HepG2 (cell line): ENCODE results near the gene ICE1. TPM values are rescaled to one million over a fixed set of nuclear protein-coding genes. Genes with fewer than 3 reads are reported as not detected.

Source experiments
- ATAC-seq: fragments of 200-7000 bp; cut with Tn5 transposase; 3 replicates; pipeline ENCODE4 v1.9.1; 2020; ENCODE audit warnings: mild to moderate bottlenecking, moderate library complexity
- BruUV-seq: library from RNA; stranded (reverse); fragments of 400-500 nt; replicated peaks from 2 replicates; lab custom pipeline; 2021; lab: Mats Ljungman, UMichigan
- CTCF ChIA-PET: fragments of 300-600 bp; formaldehyde crosslinking; extraction: SDS; loops from one replicate; lab custom pipeline; 2021; ENCODE audit warnings: low total read pairs, inconsistent platforms, low intra/inter-chr PET ratio; lab: Yijun Ruan, JAX
- POLR2A ChIA-PET: fragments of 350-600 bp; sonication (Branson Sonifier 250); formaldehyde crosslinking; loops from one replicate; lab custom pipeline; 2020; ENCODE audit warnings: antibody characterized with exemption, inconsistent platforms; lab: Yijun Ruan, JAX
- DNase-seq: peaks from one replicate; pipeline ENCODE4 v3.0.0-alpha.2; 2015; ENCODE audit warnings: low spot score
- FAIRE-seq: peaks from 3 replicates; lab custom pipeline; 2011; peaks lifted over from hg19 to GRCh38; lab: Jason Lieb, UNC
- H2AFZ ChIP-seq: one replicate; pipeline ENCODE4 v1.6.1; 2011; ENCODE audit warnings: low read length, inconsistent platforms
- H3K27ac ChIP-seq: fragments of 300-600 bp; 3 replicates; pipeline ENCODE4 v1.8.0; 2011; ENCODE audit warnings: mixed run types, mild to moderate bottlenecking, mixed read lengths, low read length, inconsistent platforms; ENCODE audit not compliant: insufficient read depth; ENCODE audit errors: extremely low read length
- H3K27me3 ChIP-seq, 2 experiments: fragments of 200-600 bp in 1 of 2; 2 replicates in 1 of 2; 3 replicates in 1 of 2; pipeline versions ENCODE4 v1.6.0 to v1.8.0; 2011; ENCODE audit warnings: low read length in 2 of 2, mild to moderate bottlenecking in 2 of 2, moderate library complexity in 2 of 2, inconsistent platforms in 1 of 2; ENCODE audit not compliant: insufficient read depth in 2 of 2, control insufficient read depth in 1 of 2
- H3K36me3 ChIP-seq, 2 experiments: fragments of 200-600 bp in 1 of 2; replicated peaks in 1 of 2; 2 replicates in 1 of 2; 3 replicates in 1 of 2; pipeline versions ENCODE4 v1.5.1 to v1.8.0; 2011; ENCODE audit warnings: low read length in 2 of 2, inconsistent platforms in 1 of 2; ENCODE audit not compliant: insufficient read depth in 2 of 2, control insufficient read depth in 1 of 2
- H3K4me1 ChIP-seq: 2 replicates; pipeline ENCODE4 v1.5.1; 2012; ENCODE audit warnings: low read length, inconsistent platforms; ENCODE audit not compliant: insufficient read depth
- H3K4me2 ChIP-seq: 2 replicates; pipeline ENCODE4 v1.6.0; 2011; ENCODE audit warnings: low read depth, low read length, inconsistent platforms
- H3K4me3 ChIP-seq, 3 experiments: fragments of 200-600 bp in 1 of 3; sonication (generic), shearing (Covaris generic) in 1 of 3; replicated peaks in 1 of 3; 2 replicates each; pipeline ENCODE4 v1.5.1; 2011 to 2016; ENCODE audit warnings: low read length in 3 of 3, inconsistent platforms in 2 of 3, low read depth in 2 of 3, mild to moderate bottlenecking in 2 of 3, control low read depth in 1 of 3, mixed read lengths in 1 of 3; ENCODE audit not compliant: insufficient read depth in 1 of 3
- H3K79me2 ChIP-seq: one replicate; pipeline ENCODE4 v1.6.1; 2011; ENCODE audit warnings: low read length, inconsistent platforms; ENCODE audit not compliant: insufficient read depth
- H3K9ac ChIP-seq: 2 replicates; pipeline ENCODE4 v1.6.0; 2011; ENCODE audit warnings: mild to moderate bottlenecking, low read depth, low read length, inconsistent platforms; ENCODE audit not compliant: insufficient read depth
- H3K9me3 ChIP-seq: 2 replicates; pipeline ENCODE4 v1.5.1; 2012; ENCODE audit warnings: mild to moderate bottlenecking, low read length
- H4K20me1 ChIP-seq: 2 replicates; pipeline ENCODE4 v1.6.0; 2011; ENCODE audit warnings: inconsistent platforms, mild to moderate bottlenecking, low read length, moderate library complexity; ENCODE audit not compliant: insufficient read depth
- ELF3 ChIP-seq: IDR thresholded peaks from 2 replicates; pipeline ENCODE4 v1.6.1; 2016; ENCODE audit warnings: missing genetic modification reagents, missing compliant biosample characterization
- GLI4 ChIP-seq: sonication (generic); formaldehyde crosslinking; IDR thresholded peaks from 2 replicates; pipeline ENCODE4 v1.5.1; 2020; ENCODE audit warnings: missing genetic modification reagents, mild to moderate bottlenecking, moderate library complexity, borderline replicate concordance
- GPN1 ChIP-seq: sonication (generic); formaldehyde crosslinking; IDR thresholded peaks from 2 replicates; pipeline ENCODE4 v1.5.1; 2020; ENCODE audit warnings: missing genetic modification reagents, borderline replicate concordance
- KDM3A ChIP-seq: IDR thresholded peaks from 2 replicates; pipeline ENCODE4 v1.6.1; 2018; ENCODE audit warnings: low read depth, missing compliant biosample characterization
- ZBTB34 ChIP-seq: sonication (generic); formaldehyde crosslinking; IDR thresholded peaks from 2 replicates; pipeline ENCODE4 v1.8.0; 2022; ENCODE audit warnings: mild to moderate bottlenecking, missing genetic modification reagents
- ZMYM2 ChIP-seq: sonication (generic); formaldehyde crosslinking; IDR thresholded peaks from 2 replicates; pipeline ENCODE4 v1.8.0; 2022; ENCODE audit warnings: mild to moderate bottlenecking, missing genetic modification reagents
- ZNF451 ChIP-seq: sonication (generic); formaldehyde crosslinking; IDR thresholded peaks from 2 replicates; pipeline ENCODE4 v1.5.0; 2020; ENCODE audit warnings: mild to moderate bottlenecking, missing genetic modification reagents
- ZNF589 ChIP-seq: sonication (generic); formaldehyde crosslinking; conservative IDR thresholded peaks from 2 replicates; pipeline ENCODE4 v1.8.0; 2022; ENCODE audit warnings: mild to moderate bottlenecking, moderate library complexity, missing genetic modification reagents
- ZSCAN5A ChIP-seq: sonication (generic); formaldehyde crosslinking; IDR thresholded peaks from 2 replicates; pipeline ENCODE4 v1.8.0; 2022; ENCODE audit warnings: mild to moderate bottlenecking, missing genetic modification reagents, borderline replicate concordance
- WGBS: methylation state at CpG from one replicate; pipeline ENCODE4 v1.1.6; 2017; ENCODE audit warnings: low lambda C conversion rate; 5-methylcytosine and 5-hydroxymethylcytosine counted together
- in situ Hi-C: cut with HindIII; loops from 2 replicates; pipeline ENCODE4 v1.10.0; 2017; ENCODE audit warnings: low pct_unique_long_range_greater_than_20kb; ENCODE audit not compliant: extremely low pct_ligation_motif_present
- intact Hi-C: fragments of 100-400 bp; cut with micrococcal nuclease; formaldehyde crosslinking; loops from one replicate; pipeline ENCODE4 v1.10.0; 2022; ENCODE audit not compliant: unreplicated experiment
- polyA plus RNA-seq, 8 experiments: library from polyadenylated mRNA; depleted of rRNA in 3 of 8; stranded (reverse) in 7 of 8; unstranded in 1 of 8; fragments of >200 nt; fragmentation: Illumina TruSeq in 4 of 8; extraction: Trizol in 4 of 8; gene quantifications; 2 replicates each; pipeline versions ENCODE4 v1.2.1 to v1.2.3, GENCODE V29; 2011 to 2016; ENCODE audit warnings: low read depth in 4 of 8, missing spikeins in 1 of 8, mixed read lengths in 1 of 8; ENCODE audit not compliant: insufficient read depth in 1 of 8
- total RNA-seq, 5 experiments: library from RNA; depleted of rRNA; stranded (reverse); fragments of >200 nt; fragmentation: Illumina TruSeq; extraction: Trizol; gene quantifications; 2 replicates each; pipeline ENCODE4 v1.2.3, GENCODE V29; 2016; ENCODE audit warnings: low read depth in 1 of 5
- TF ChIP-seq, protein P1 (sequence below): sonication (generic); IDR thresholded peaks from 2 replicates; pipeline ENCODE4 v1.6.1; 2016; ENCODE audit warnings: low read depth, borderline replicate concordance
- TF ChIP-seq, protein P2 (sequence below): sonication (generic); formaldehyde crosslinking; IDR thresholded peaks from 2 replicates; pipeline ENCODE4 v1.4.0; 2020; ENCODE audit warnings: missing genetic modification reagents

Gene ICE1
- total and polyA plus RNA-seq, 2 of the 13 experiments (the other 11 are each of a cell fraction or from before 2014, with no cell fraction given) = 9.1 to 27.6 TPM

- TF ChIP-seq GLI4 (CRISPR knock-in tag) = no peak
These were observed 60.9 kb downstream of the ICE1 start (continued) for GRCh38 chr5:5483350-5483749.

GRCh38 chr5:5483880-5484598 is 61.6 kb downstream of the ICE1 start:
- H3K27ac ChIP-seq = no peak overlapping the region
- H3K36me3 ChIP-seq = peaks cover 1 to 17% of the 10 kb centered on the region in 2 experiments; a peak in 3 of 5 replicates
- POLR2A ChIA-PET = no interaction called here

More at GRCh38 chr5:5483880-5484598, 61.6 kb downstream of the ICE1 start:
- CTCF ChIA-PET = no interaction called here
- H3K79me2 ChIP-seq = no peaks in the 10 kb centered on the region
- TF ChIP-seq ELF3 (CRISPR knock-in tag) (no peak), ZBTB34 (CRISPR knock-in tag) (no peak), ZSCAN5A (no peak), KDM3A (CRISPR knock-in tag) (no peak), ZMYM2 (CRISPR knock-in tag) (no peak), ZNF451 (CRISPR knock-in tag) (no peak), ZNF589 (no peak), GPN1 (no peak)
- TF ChIP-seq, protein P1, sequence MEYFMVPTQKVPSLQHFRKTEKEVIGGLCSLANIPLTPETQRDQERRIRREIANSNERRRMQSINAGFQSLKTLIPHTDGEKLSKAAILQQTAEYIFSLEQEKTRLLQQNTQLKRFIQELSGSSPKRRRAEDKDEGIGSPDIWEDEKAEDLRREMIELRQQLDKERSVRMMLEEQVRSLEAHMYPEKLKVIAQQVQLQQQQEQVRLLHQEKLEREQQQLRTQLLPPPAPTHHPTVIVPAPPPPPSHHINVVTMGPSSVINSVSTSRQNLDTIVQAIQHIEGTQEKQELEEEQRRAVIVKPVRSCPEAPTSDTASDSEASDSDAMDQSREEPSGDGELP = no peak
- TF ChIP-seq, protein P2, sequence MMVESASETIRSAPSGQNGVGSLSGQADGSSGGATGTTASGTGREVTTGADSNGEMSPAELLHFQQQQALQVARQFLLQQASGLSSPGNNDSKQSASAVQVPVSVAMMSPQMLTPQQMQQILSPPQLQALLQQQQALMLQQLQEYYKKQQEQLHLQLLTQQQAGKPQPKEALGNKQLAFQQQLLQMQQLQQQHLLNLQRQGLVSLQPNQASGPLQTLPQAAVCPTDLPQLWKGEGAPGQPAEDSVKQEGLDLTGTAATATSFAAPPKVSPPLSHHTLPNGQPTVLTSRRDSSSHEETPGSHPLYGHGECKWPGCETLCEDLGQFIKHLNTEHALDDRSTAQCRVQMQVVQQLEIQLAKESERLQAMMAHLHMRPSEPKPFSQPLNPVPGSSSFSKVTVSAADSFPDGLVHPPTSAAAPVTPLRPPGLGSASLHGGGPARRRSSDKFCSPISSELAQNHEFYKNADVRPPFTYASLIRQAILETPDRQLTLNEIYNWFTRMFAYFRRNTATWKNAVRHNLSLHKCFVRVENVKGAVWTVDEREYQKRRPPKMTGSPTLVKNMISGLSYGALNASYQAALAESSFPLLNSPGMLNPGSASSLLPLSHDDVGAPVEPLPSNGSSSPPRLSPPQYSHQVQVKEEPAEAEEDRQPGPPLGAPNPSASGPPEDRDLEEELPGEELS (CRISPR knock-in tag) = no peak
- DNase-seq = no peak
- H3K4me2 ChIP-seq = no peak overlapping the region
- H3K4me3 ChIP-seq = no peak overlapping the region
- in situ Hi-C loops (no loop called here), intact Hi-C loops (no loop called here)
- H3K9ac ChIP-seq = no peak overlapping the region
- no peak for FAIRE-seq
- no peak for ATAC-seq
- no peak overlapping the region for H2AFZ ChIP-seq
- no peaks in the 10 kb centered on the region for H3K27me3 ChIP-seq
- H3K9me3 ChIP-seq = no peaks in the 10 kb centered on the region
- 98% methylated on average over 5 of the region's 5 CpGs for WGBS
- BruUV-seq = no TSS peak
- H3K4me1 ChIP-seq = no peaks in the 10 kb centered on the region
- H4K20me1 ChIP-seq = no peaks in the 10 kb centered on the region
